Endothelial cell of umbilical vein (primary cell): ENCODE data around the gene CFAP46. TPM values are rescaled to one million over a fixed set of nuclear protein-coding genes. Genes with fewer than 3 reads are reported as not detected.

ENCODE experiments used
- BruUV-seq: library from RNA; stranded (reverse); fragments of 400-500 nt; replicated peaks from 2 replicates; lab custom pipeline; 2021; lab: Mats Ljungman, UMichigan
- CTCF ChIA-PET: fragments of 300-600, 350-600 bp; sonication (Branson Sonifier 250); formaldehyde crosslinking; loops from one replicate; lab custom pipeline; 2021; ENCODE audit warnings: antibody characterized with exemption, inconsistent platforms; lab: Charles Lee
- POLR2A ChIA-PET: fragments of 300-600, 350-600 bp; sonication (Branson Sonifier 250); formaldehyde crosslinking; loops from one replicate; lab custom pipeline; 2021; ENCODE audit warnings: antibody characterized with exemption, inconsistent platforms; lab: Charles Lee
- DNase-seq: peaks from one replicate; pipeline ENCODE4 v3.0.0-alpha.2; 2011; ENCODE audit warnings: low read depth, low spot score
- FAIRE-seq: peaks from 2 replicates; lab custom pipeline; 2011; peaks lifted over from hg19 to GRCh38; lab: Jason Lieb, UNC
- H2AFZ ChIP-seq: 2 replicates; pipeline ENCODE4 v1.6.0; 2012; ENCODE audit warnings: low read depth, low read length, control low read depth, inconsistent platforms
- H3K27ac ChIP-seq: 2 replicates; pipeline ENCODE4 v1.5.1; 2011; ENCODE audit warnings: low read depth, mild to moderate bottlenecking, control low read depth, low read length, moderate library complexity; ENCODE audit not compliant: insufficient read depth
- H3K27me3 ChIP-seq, 2 experiments: 2 replicates each; pipeline versions ENCODE4 v1.6.0 to v1.6.1; 2011; ENCODE audit warnings: low read length in 2 of 2, mixed read lengths in 1 of 2; ENCODE audit not compliant: control insufficient read depth in 2 of 2, insufficient read depth in 2 of 2
- H3K36me3 ChIP-seq, 2 experiments: 2 replicates in 1 of 2; 3 replicates in 1 of 2; pipeline ENCODE4 v1.5.1; 2011; ENCODE audit warnings: low read length in 2 of 2, mild to moderate bottlenecking in 1 of 2, moderate library complexity in 1 of 2; ENCODE audit not compliant: control insufficient read depth in 2 of 2, insufficient read depth in 2 of 2; ENCODE audit errors: extremely low read depth in 1 of 2
- H3K4me1 ChIP-seq: 3 replicates; pipeline ENCODE4 v1.5.1; 2011; ENCODE audit warnings: mild to moderate bottlenecking, low read length; ENCODE audit not compliant: control insufficient read depth, insufficient read depth; ENCODE audit errors: extremely low read depth
- H3K4me2 ChIP-seq: 2 replicates; pipeline ENCODE4 v1.6.1; 2011; ENCODE audit warnings: low read length, control low read depth, mixed read lengths; ENCODE audit not compliant: insufficient read depth
- H3K4me3 ChIP-seq, 3 experiments: fragments of 200-600 bp in 1 of 3; sonication (generic), shearing (Covaris generic) in 1 of 3; replicated peaks in 1 of 3; 2 replicates each; pipeline ENCODE4 v1.5.1; 2011 to 2016; ENCODE audit warnings: control low read depth in 3 of 3, low read length in 3 of 3, mild to moderate bottlenecking in 2 of 3, inconsistent platforms in 1 of 3, low read depth in 1 of 3, moderate library complexity in 1 of 3; ENCODE audit not compliant: insufficient read depth in 1 of 3
- H3K79me2 ChIP-seq: 2 replicates; pipeline ENCODE4 v1.6.0; 2012; ENCODE audit warnings: low read length, inconsistent platforms; ENCODE audit not compliant: control insufficient read depth, insufficient read depth
- H3K9ac ChIP-seq: replicated peaks from 2 replicates; pipeline ENCODE3; 2011; ENCODE audit warnings: low read length, control low read depth; ENCODE audit not compliant: insufficient read depth; ENCODE audit errors: extremely low read depth
- H3K9me1 ChIP-seq: replicated peaks from 3 replicates; pipeline ENCODE4 v1.6.0; 2011; ENCODE audit warnings: mild to moderate bottlenecking, low read length; ENCODE audit not compliant: control insufficient read depth, insufficient read depth; ENCODE audit errors: extremely low read depth
- H3K9me3 ChIP-seq: replicated peaks from 2 replicates; pipeline ENCODE4 v1.5.1; 2012; ENCODE audit warnings: low read length, inconsistent platforms; ENCODE audit not compliant: control insufficient read depth, insufficient read depth
- H4K20me1 ChIP-seq: replicated peaks from 2 replicates; pipeline ENCODE3; 2011; ENCODE audit warnings: mild to moderate bottlenecking, low read length; ENCODE audit not compliant: control insufficient read depth, insufficient read depth; ENCODE audit errors: extremely low read depth
- FOS ChIP-seq: IDR thresholded peaks from 2 replicates; pipeline ENCODE4 v1.6.1; 2011; ENCODE audit warnings: mild to moderate bottlenecking, low read length, moderate library complexity, borderline replicate concordance; ENCODE audit not compliant: insufficient read depth
- GATA2 ChIP-seq: IDR thresholded peaks from 2 replicates; pipeline ENCODE4 v1.7.0; 2011; ENCODE audit warnings: low read depth, mild to moderate bottlenecking, moderate library complexity, mixed read lengths, low read length; ENCODE audit not compliant: insufficient read length, insufficient read depth
- POLR2AphosphoS5 ChIP-seq: IDR thresholded peaks from 2 replicates; pipeline ENCODE4 v1.6.1; 2012; ENCODE audit warnings: low read depth, mild to moderate bottlenecking, control low read depth, low read length, moderate library complexity; ENCODE audit not compliant: insufficient read depth
- dilution Hi-C: fragments of 300-500 bp; cut with MboI; formaldehyde crosslinking; loops from one replicate; pipeline ENCODE4 v1.15.0; 2019; ENCODE audit warnings: low sequenced_read_pairs; ENCODE audit not compliant: extremely low pct_ligation_motif_present
- intact Hi-C: fragments of 100-400 bp; cut with micrococcal nuclease; formaldehyde crosslinking; loops from one replicate; pipeline ENCODE4 v1.10.0; 2022
- polyA plus RNA-seq, 4 experiments: library from polyadenylated mRNA; depleted of rRNA in 3 of 4; stranded (reverse) in 3 of 4; unstranded in 1 of 4; fragments of >200 nt; gene quantifications; 2 replicates each; pipeline versions ENCODE4 v1.2.1 to v1.2.3, GENCODE V29; 2011 to 2012; ENCODE audit warnings: missing spikeins in 1 of 4
- total RNA-seq: library from RNA; stranded (reverse); gene quantifications from 2 replicates; pipeline ENCODE4 v1.2.3, GENCODE V29; 2021
- TF ChIP-seq, protein P1 (sequence below): IDR thresholded peaks from 2 replicates; pipeline ENCODE4 v1.6.1; 2011; ENCODE audit not compliant: insufficient read depth, insufficient read length
- TF ChIP-seq, protein P2 (sequence below), 2 donors: IDR thresholded peaks; 1 replicate in 1 of 2; 2 replicates in 1 of 2; pipeline ENCODE4 v1.5.1; 2011; ENCODE audit warnings: low read length in 2 of 2, mild to moderate bottlenecking in 2 of 2, moderate library complexity in 2 of 2, control low read depth in 1 of 2, inconsistent platforms in 1 of 2, low read depth in 1 of 2; ENCODE audit not compliant: insufficient read depth in 1 of 2; ENCODE audit errors: extremely low read depth in 1 of 2

Gene CFAP46
- total and polyA plus RNA-seq, 2 donors (not counting 3 experiments of a cell fraction or from before 2014, with no cell fraction given): 0.75 to 0.98 TPM

DNA sequence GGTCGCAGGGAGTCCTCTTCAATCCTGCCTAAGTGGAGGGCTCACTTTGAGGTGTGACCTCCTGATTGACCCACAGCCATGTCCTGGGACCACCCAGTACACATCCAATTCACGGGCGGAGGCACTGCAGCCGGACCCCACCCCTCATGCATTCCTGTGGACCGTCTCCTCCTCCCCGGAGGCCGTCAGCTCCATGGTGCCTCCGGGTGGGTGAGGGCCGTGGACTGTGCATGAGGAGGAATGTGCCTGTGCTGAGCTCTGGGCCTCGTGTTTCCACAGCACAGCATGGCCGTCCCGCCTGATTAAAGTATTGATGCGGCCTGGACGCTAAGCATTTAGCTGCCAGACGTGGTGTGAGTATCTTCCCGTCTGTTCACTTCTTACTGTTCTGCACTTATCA lies 52.8 kb downstream of the CFAP46 start:
- no peak overlapping the region for H3K4me2 ChIP-seq
- dilution Hi-C loops (no loop called here), intact Hi-C loops (no loop called here)
- BruUV-seq: no TSS peak
- H3K9me3 ChIP-seq: no peaks in the 10 kb centered on the region
- no peaks in the 10 kb centered on the region for H4K20me1 ChIP-seq
- H3K9me1 ChIP-seq: no peaks in the 10 kb centered on the region
- H2AFZ ChIP-seq: no peak overlapping the region
- DNase-seq (no peak), FAIRE-seq (no peak)
- ChIA-PET POLR2A (no interaction called here), CTCF (no interaction called here)
- no peak overlapping the region for H3K9ac ChIP-seq
- TF ChIP-seq, protein P1, sequence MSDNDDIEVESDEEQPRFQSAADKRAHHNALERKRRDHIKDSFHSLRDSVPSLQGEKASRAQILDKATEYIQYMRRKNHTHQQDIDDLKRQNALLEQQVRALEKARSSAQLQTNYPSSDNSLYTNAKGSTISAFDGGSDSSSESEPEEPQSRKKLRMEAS: no peak
- no peak for TF ChIP-seq GATA2
- TF ChIP-seq, protein P2, sequence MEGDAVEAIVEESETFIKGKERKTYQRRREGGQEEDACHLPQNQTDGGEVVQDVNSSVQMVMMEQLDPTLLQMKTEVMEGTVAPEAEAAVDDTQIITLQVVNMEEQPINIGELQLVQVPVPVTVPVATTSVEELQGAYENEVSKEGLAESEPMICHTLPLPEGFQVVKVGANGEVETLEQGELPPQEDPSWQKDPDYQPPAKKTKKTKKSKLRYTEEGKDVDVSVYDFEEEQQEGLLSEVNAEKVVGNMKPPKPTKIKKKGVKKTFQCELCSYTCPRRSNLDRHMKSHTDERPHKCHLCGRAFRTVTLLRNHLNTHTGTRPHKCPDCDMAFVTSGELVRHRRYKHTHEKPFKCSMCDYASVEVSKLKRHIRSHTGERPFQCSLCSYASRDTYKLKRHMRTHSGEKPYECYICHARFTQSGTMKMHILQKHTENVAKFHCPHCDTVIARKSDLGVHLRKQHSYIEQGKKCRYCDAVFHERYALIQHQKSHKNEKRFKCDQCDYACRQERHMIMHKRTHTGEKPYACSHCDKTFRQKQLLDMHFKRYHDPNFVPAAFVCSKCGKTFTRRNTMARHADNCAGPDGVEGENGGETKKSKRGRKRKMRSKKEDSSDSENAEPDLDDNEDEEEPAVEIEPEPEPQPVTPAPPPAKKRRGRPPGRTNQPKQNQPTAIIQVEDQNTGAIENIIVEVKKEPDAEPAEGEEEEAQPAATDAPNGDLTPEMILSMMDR (IDR thresholded peaks at IDR 0.05; ENCODE audit: extremely low read depth in 1 of 2, insufficient read depth in 1 of 2, low read depth in 1 of 2, low read length in 2 of 2): no peak
- no peak for TF ChIP-seq POLR2AphosphoS5
- TF ChIP-seq FOS: no peak
- H3K4me3 ChIP-seq: no peak overlapping the region
- H3K79me2 ChIP-seq: no peaks in the 10 kb centered on the region
- no peak overlapping the region for H3K27ac ChIP-seq
- no peaks in the 10 kb centered on the region for H3K4me1 ChIP-seq
- H3K27me3 ChIP-seq: no peaks in the 10 kb centered on the region
- H3K36me3 ChIP-seq: no peaks in the 10 kb centered on the region
